ENCODE results near the gene UBQLN1. TPM values are rescaled to one million over a fixed set of nuclear protein-coding genes. Genes with fewer than 3 reads are reported as not detected.
"Not testable (repeated sequence)": the region's sequence is repeated elsewhere in the genome, so short reads cannot be mapped to it uniquely, and the experiment has no call there.

The UBQLN1 gene
- total and polyA plus RNA-seq, 2 donors (not counting 3 experiments of a cell fraction or from before 2014, with no cell fraction given), result 66.1 to 110 TPM

GRCh38 chr9:83613298-83613697 lies 94.5 kb downstream of the UBQLN1 start:
- H2AFZ ChIP-seq (ENCODE audit: low read depth, low read length); H3K9me1 ChIP-seq (replicated peaks; ENCODE audit: control insufficient read depth, extremely low read depth, insufficient read depth, low read length); H3K27me3 ChIP-seq (ENCODE audit: control insufficient read depth in 2 of 2, insufficient read depth in 2 of 2, low read length in 2 of 2); H3K36me3 ChIP-seq (ENCODE audit: control insufficient read depth in 2 of 2, extremely low read depth in 1 of 2, insufficient read depth in 2 of 2, low read length in 2 of 2); CTCF ChIA-PET; H3K79me2 ChIP-seq (ENCODE audit: control insufficient read depth, insufficient read depth, low read length); H4K20me1 ChIP-seq (replicated peaks; ENCODE audit: control insufficient read depth, extremely low read depth, insufficient read depth, low read length); H3K9ac ChIP-seq (replicated peaks; ENCODE audit: extremely low read depth, insufficient read depth, low read length); POLR2A ChIA-PET; H3K4me3 ChIP-seq (replicated peaks in 1 of 3; ENCODE audit: insufficient read depth in 1 of 3, low read depth in 1 of 3, low read length in 3 of 3); DNase-seq (ENCODE audit: low read depth, low spot score); H3K27ac ChIP-seq (ENCODE audit: insufficient read depth, low read depth, low read length); BruUV-seq (replicated peaks); H3K9me3 ChIP-seq (replicated peaks; ENCODE audit: control insufficient read depth, insufficient read depth, low read length); FAIRE-seq; H3K4me1 ChIP-seq (ENCODE audit: control insufficient read depth, extremely low read depth, insufficient read depth, low read length); dilution Hi-C loops (cut with MboI; ENCODE audit: extremely low pct_ligation_motif_present, low sequenced_read_pairs); intact Hi-C loops (cut with micrococcal nuclease); H3K4me2 ChIP-seq (ENCODE audit: insufficient read depth, low read length): not testable (repeated sequence)

Other genes with a start within 250 kb of the UBQLN1 start
- 6.1 and 7.3 TPM in 2 replicates for gene FRMD3, start 169.6 kb downstream of the UBQLN1 start, total RNA-seq
- gene FRMD3, start 169.6 kb downstream of the UBQLN1 start, polyA plus RNA-seq, result 2.0 and 3.0 TPM in 2 replicates
- gene IDNK, start 84.8 kb downstream of the UBQLN1 start, total RNA-seq, result 3.4 and 4.5 TPM in 2 replicates
- gene IDNK, start 84.8 kb downstream of the UBQLN1 start, polyA plus RNA-seq, result 2.4 and 2.7 TPM in 2 replicates
- gene GKAP1, start 109.8 kb upstream of the UBQLN1 start, total RNA-seq, result 2.5 and 2.6 TPM in 2 replicates
- gene GKAP1, start 109.8 kb upstream of the UBQLN1 start, polyA plus RNA-seq, result 0.51 and 1.3 TPM in 2 replicates
- gene KIF27, start 213.5 kb upstream of the UBQLN1 start, total RNA-seq, result 3.2 and 3.5 TPM in 2 replicates
- 0.16 and 0.28 TPM in 2 replicates for gene KIF27, start 213.5 kb upstream of the UBQLN1 start, polyA plus RNA-seq